NCI-H1048 (cell line): ENCODE measurements around the gene R3HDM2.
A peak's percentile ranks its signal among the peaks of the same experiment; 100 is the strongest.
"Not testable (repeated sequence)": the region's sequence is repeated elsewhere in the genome, so short reads cannot be mapped to it uniquely, and the experiment has no call there.

Source experiments
- DNase-seq: peaks from one replicate; lab custom pipeline; 2025; lab: John Stamatoyannopoulos, UW

Gene R3HDM2

GRCh38 chr12:57452937-57453509 is 22.2 kb upstream of the R3HDM2 start:
- no peak for DNase-seq

DNA sequence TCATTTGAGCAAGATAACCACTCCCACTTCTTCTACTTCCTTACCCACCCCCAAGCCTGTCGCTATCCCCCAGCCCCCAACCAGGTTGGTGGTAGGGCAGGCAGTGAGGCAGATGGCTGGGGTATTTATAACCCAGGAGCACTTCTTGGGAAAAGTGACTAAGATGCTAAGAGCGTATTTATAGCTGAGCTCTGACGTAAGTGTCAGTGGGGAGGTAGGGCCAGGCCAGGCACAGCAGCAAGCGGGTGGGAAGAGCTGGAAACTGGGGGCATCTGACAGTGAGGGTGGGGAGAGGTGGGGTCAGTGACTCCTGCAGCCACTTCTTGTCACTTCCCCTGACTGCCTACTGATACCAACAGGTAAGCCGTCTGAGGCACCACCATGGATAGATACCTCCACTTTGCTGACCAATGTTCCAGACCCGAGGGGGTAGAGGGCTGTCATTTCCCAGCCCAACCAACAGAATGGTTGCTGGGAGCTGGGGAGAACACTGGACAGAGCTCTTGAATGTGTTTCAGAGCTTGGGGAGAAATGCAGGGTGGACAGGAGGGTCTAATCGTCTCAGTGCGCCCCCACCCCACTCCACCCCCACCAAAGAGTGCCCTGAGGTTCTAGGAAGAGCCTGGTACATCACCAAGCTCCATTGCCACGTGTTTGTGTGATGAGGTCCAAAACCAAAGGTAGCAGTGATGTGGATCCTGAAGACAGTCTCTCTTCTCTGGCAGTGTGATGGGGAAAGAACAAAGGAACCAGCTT is 21.5 kb upstream of the R3HDM2 start:
- DNase-seq, result no peak

DNA sequence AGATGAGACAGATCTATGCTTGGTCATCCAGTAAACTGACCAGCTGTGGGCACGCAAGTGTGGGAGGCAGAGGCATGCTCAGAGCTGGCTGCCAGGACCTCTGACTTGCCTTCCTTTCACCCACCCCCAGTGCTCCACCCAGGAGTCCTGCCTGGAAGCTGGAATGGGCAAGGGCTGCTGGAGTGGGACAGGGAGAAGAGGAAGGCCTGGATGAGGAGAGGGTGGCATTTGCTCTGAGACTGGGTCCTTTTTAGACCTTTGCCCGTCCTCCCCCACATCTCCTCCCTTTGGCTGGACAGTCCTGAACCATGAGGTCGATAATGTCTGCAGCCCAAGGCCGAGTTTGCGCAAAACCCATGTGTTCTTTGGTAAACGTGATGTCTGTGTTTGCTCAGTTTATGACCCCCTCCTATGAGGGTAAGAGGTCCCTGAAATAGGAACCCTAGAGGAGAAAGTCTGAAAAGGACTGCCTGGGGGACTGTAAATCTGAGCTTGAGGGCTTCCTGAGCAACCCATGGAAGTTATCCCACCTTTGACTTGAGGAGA is 20.5 kb upstream of the R3HDM2 start:
- DNase-seq, result no peak

DNA sequence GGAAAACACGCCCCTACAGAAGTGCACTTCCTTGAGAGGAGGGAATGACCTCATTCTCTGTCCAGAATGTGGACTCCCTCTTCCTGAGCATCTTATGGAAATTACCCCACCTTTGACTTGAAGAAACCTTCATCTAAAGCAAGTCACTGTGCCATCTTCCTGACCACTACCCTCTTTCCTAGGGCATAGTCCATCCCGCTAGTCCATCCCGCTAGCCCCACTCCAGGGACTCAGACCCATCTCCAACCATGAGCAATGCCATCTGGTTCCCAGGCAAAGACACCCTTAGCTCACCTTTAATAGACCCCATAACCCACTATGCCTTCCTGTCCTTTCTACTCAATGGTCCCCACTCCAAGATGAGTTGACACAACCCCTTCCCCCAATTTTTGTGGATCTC is 19.2 kb upstream of the R3HDM2 start:
- no peak for DNase-seq

- DNase-seq, result no peak
Observed at GRCh38 chr12:57449375-57449774, 18.5 kb upstream of the R3HDM2 start.

DNA sequence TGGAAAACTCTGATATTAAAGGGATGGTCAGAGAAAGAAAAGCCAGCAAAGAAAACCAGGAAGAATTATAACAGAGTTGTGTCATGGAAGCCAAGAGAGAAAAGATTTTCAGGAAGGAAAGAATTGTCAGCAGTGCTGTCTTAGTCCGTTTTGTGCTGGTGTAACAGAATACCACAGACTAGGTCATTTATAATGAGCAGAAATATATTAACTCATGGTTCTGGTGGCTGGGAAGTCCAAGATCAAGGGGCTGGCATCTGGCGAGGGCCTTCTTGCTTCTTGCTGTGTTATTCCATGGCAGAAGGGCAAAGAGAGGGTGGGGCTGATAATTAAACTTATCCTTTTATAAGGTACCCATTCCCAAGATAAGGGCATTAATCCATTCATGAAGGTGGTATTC is 17.8 kb upstream of the R3HDM2 start:
- DNase-seq, result no peak

DNA sequence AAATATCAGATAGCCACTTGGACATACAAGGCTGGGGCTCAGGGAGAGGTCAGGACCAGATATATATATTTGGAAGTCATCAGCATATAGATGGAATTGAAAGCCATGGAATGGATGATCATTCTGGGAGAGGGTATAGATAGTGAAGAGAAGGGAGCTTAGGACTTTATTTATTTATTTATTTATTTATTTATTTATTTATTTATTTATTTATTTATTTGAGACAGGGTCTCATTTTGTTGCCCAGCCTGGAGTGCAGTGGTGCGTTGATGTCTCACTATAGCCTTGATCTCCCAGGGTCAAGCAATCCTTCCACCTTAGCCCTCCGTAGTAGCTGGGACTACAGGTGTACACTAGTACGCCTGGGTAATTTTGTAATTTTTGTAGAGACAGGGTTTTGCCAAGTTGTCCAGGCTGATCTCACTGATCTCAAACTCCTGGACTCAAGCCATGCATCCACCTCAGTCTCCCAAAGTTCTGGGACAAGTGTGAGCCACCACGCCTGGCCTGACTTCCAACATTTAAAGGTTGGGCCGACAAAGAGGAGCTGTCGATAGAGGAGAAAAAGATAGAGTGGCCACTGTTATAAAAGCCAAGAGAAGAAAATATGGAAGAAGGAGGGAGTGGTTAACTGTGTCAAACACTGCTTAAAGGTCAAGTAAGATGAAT is 15.6 kb upstream of the R3HDM2 start:
- no peak for DNase-seq

GRCh38 chr12:57444744-57445143 is 13.9 kb upstream of the R3HDM2 start:
- DNase-seq, result no peak

GRCh38 chr12:57444337-57444736 is 13.5 kb upstream of the R3HDM2 start:
- DNase-seq, result not testable (repeated sequence)

DNA sequence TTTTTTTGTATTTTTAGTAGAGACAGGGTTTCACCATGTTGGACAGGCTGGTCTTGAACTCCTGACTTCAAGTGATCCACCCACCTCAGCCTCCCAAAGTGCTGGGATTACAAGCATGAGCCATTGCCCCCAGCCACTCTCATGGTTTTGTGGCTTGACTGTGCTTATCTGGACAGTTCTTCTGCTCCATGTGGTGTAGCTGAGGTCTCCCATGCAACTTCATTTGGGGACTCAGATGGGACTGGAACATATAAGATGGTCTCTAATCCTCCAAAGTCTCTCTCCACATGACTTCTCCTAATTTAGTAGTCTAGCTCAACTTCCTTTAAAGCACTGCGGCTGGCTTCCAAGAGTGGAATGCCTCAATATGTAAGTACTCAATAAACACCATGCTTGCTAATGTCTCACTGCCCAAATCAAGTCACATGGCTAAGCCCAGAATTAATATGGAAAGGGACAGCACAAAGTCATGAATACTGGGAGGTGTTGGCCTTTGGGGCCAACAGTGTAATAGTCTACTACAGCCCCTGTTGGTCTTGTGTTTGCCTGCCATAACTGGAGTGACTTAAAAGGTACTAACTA is 11.1 kb upstream of the R3HDM2 start:
- DNase-seq, result no peak

DNA sequence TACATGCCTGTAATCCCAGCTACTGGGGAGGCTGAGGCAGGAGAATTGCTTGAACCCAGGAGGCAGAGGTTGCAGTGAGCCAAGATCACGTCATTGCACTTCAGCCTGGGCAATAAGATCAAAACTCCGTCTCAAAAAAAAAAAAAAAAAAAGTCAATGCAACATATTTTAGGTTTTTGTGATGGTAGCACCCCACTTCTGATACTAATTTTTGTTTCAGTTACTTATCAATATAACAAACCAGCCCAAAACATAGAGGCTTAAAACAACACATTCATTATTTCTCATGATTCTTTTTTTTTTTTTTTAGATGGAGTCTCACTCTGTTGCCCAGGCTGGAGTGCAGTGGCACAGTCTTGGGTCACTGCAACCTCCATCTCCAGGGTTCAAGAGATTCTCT is 10.6 kb upstream of the R3HDM2 start:
- not testable (repeated sequence) for DNase-seq

DNA sequence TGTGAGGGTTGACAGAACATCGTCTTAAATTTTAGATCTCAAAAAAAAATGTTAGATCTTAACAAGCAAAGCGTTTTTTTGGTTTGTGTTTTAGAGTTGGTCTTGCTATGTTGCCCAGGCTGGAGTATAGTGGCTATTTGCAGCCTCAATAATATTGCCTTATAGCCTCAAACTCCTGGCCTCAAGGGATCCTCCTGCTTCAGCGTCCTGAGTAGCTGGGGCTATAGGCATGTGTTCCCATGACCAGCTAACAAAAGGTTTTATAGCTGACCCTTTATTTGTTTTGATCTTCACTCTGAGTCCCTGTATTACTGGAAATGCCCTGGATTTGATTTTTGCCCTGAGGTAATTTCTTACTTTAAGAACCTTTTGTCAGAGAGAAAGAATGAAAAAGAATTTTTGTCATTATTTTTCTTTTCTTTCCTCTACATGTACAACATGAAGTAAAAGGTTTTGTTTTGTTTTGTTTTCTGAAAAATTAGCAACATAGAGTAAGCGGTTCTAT is 9.0 kb upstream of the R3HDM2 start:
- DNase-seq, result no peak

- no peak for DNase-seq
Observed at GRCh38 chr12:57438400-57438799, 7.6 kb upstream of the R3HDM2 start.

DNA sequence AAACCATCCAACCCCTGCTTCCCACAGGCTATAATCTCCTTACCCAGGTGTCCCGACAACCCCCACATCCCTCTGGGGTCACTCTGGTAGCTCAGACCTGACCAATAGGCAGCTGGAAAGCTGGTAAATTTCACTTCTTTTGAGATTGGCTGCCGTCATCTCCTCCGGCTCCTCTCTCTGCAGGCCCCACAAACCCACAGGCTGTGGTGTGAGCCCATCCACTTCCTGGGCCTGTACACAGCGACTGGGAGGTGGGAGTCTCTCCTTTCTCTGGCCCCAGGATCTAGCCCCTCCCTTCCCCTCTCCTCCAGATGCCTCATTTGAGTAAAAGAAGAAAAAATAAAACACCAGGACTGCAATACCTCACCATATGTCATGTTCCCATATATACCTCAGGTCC is 4.5 kb upstream of the R3HDM2 start:
- no peak for DNase-seq

DNA sequence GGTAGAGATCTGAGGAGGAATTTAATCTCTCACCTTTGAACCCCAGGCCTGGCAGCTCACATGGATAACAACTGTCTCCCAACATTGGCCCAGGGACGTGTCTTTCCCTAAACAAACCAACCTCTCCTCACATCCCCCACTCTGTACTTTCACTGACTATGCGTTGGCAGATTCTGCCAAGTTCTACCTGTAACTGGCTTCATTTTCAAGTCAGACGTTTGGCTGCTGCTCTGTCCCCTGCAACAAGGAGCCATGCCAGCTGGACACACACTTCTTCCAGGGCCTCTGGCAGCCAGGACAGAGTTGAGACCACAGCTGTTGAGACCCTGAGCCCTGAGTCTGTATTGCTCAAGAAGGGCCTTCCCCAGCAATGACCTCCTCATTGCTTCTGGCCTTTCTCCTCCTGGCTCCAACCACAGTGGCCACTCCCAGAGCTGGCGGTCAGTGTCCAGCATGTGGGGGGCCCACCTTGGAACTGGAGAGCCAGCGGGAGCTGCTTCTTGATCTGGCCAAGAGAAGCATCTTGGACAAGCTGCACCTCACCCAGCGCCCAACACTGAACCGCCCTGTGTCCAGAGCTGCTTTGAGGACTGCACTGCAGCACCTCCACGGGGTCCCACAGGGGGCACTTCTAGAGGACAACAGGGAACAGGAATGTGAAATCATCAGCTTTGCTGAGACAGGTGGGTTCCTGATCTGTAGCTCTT is 3.8 kb upstream of the R3HDM2 start, which contains the start of gene INHBC:
TSS of gene INHBC (plus strand) at position 268 of the 707 bp plus-strand sequence. CDS start at position 371, 103 bp downstream.
- DNase-seq, result no peak

DNA sequence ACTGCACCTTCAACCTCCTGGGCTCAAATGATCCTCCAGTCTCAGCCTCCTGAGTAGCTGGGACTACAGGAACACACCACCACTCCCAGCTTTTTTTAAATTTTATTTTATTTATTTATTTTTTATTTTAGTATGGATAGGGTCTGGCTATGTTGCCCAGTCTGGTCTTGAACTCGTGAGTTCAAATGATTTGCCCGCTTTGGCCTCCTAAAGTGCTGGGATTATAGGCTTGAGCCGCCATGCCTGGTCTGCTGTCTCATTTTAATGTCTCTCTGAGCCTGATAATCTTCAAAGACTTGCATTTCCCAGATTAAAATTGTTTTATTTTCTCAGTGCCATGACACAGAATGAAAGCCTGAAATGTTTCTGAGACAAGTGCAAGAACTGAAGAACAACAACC is 2.5 kb upstream of the R3HDM2 start:
- DNase-seq, result no peak

GRCh38 chr12:57431654-57432188 is 878 bp upstream of the R3HDM2 start:
- DNase-seq, result no peak

- peak; percentile 46 for DNase-seq
Observed at GRCh38 chr12:57430112-57430930, 522 bp downstream of the R3HDM2 start.

DNA sequence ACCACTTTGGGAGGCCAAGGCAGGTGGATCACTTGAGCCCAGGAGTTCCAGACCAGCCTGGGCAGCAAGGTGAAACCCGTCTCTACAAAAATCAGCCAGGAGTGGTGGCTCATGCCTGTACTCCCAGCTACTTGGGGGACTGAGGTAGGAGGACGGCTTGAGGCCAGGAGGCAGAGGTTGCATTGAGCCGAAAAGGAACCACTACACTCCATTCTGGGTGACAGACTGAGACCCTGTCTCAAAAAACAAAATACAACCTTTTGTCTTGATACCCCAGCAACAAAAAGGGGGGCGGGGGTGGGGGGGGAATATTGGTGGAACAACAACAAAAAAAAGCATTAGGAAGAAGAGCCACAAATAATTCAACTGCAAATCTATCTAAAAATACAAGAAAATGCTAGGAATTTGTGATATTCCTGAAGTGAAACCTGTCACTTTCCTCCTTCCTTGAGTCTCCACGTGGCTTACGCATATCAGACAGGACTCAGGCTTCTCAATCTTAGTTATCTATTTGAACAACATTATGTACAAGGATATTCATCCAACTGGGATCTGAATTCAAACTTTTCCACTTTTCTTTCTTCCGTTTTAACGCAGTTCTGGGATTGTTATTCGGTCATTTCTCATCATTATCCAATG is 1.3 kb downstream of the R3HDM2 start:
- no peak for DNase-seq

- no peak for DNase-seq
Observed at GRCh38 chr12:57428965-57429364, 1.9 kb downstream of the R3HDM2 start.
